Measurements from ENCODE around the gene MTERF2. TPM values are rescaled to one million over a fixed set of nuclear protein-coding genes. Genes with fewer than 3 reads are reported as not detected.

The MTERF2 gene
- total and polyA plus RNA-seq, 10 of the 15 experiments (the other 5 are each of a cell fraction or from before 2014, with no cell fraction given) = 2.1 to 9.8 (median 6.7) TPM

DNA sequence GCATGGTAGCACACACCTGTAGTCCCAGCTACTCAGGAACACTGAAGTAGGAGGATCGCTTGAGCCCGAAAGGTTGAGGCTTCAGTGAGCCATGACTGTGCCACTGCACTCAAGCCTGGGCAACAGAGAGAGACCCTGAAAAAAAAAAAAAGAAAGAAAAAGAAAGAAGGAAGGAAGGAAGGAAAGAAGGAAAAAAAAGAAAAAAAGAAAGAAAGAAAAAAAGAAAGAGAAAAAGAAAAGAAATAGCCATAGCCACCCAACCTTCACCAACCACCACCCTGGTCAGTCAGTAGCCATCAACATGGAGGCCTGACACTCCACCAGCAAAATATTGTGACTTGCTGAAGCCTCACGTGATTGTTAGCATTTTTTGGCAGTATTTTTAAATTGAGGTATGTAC, 52.7 kb downstream of the MTERF2 start (continued):
- TF ChIP-seq BACH1 (IDR thresholded peaks at IDR 0.05; ENCODE audit: borderline replicate concordance) (no peak), NRF1 (conservative IDR thresholded peaks at IDR 0.05; ENCODE audit: low read depth, low read length) (no peak), IRF4 (IDR thresholded peaks at IDR 0.05; ENCODE audit: low read depth, low read length) (no peak), NFYB (IDR thresholded peaks at IDR 0.05; ENCODE audit: insufficient read depth, low read depth, low read length) (no peak)

Other genes with a start within 250 kb of the MTERF2 start
- 6.1 and 8.0 TPM in 2 replicates for gene RIC8B, start 212.5 kb downstream of the MTERF2 start, total RNA-seq (2014; rRNA removed)
- gene RIC8B, start 212.5 kb downstream of the MTERF2 start, total RNA-seq (2014; rRNA removed; fragmentation: Illumina TruSeq; extraction: Trizol) = 7.3 and 9.0 TPM in 2 replicates
- 9.6 and 10.4 TPM in 2 replicates for gene RIC8B, start 212.5 kb downstream of the MTERF2 start, total RNA-seq (2021)
- 10.8 and 13.7 TPM in 2 replicates for gene RIC8B, start 212.5 kb downstream of the MTERF2 start, polyA plus RNA-seq (2011; rRNA removed)
- 7.0 and 8.6 TPM in 2 replicates for gene RIC8B, start 212.5 kb downstream of the MTERF2 start, polyA plus RNA-seq (2014; fragmentation: Illumina TruSeq; extraction: Trizol)
- gene RIC8B, start 212.5 kb downstream of the MTERF2 start, polyA plus RNA-seq (2014; fragmentation: Nextera tagmentation; extraction: Ambion mirVana) = 1 to 10 TPM; 2.3 to 2.4 TPM
- 3.9 and 6.2 TPM in 2 replicates for gene RIC8B, start 212.5 kb downstream of the MTERF2 start, polyA plus RNA-seq (2014; rRNA removed)
- gene RIC8B, start 212.5 kb downstream of the MTERF2 start, polyA plus RNA-seq (2016; fragmentation: Nextera tagmentation; extraction: Ambion mirVana) = 1 to 10 TPM; 5.9 to 6.3 TPM
- gene TMEM263, start 31.2 kb downstream of the MTERF2 start, total RNA-seq (2014; rRNA removed) = 19.5 and 20.7 TPM in 2 replicates
- 30.8 and 31.2 TPM in 2 replicates for gene TMEM263, start 31.2 kb downstream of the MTERF2 start, total RNA-seq (2014; rRNA removed; fragmentation: Illumina TruSeq; extraction: Trizol)
- 30.9 and 31.3 TPM in 2 replicates for gene TMEM263, start 31.2 kb downstream of the MTERF2 start, total RNA-seq (2021)
- gene TMEM263, start 31.2 kb downstream of the MTERF2 start, polyA plus RNA-seq (2011; rRNA removed) = 30.9 and 51.7 TPM in 2 replicates
- 24.4 and 32.6 TPM in 2 replicates for gene TMEM263, start 31.2 kb downstream of the MTERF2 start, polyA plus RNA-seq (2014; fragmentation: Illumina TruSeq; extraction: Trizol)
- gene TMEM263, start 31.2 kb downstream of the MTERF2 start, polyA plus RNA-seq (2014; fragmentation: Nextera tagmentation; extraction: Ambion mirVana) = 10 to 100 TPM; 17.2 to 21.9 TPM
- gene TMEM263, start 31.2 kb downstream of the MTERF2 start, polyA plus RNA-seq (2014; rRNA removed) = 13.3 and 15.4 TPM in 2 replicates
- 10 to 100 TPM; 40.9 to 41.3 TPM for gene TMEM263, start 31.2 kb downstream of the MTERF2 start, polyA plus RNA-seq (2016; fragmentation: Nextera tagmentation; extraction: Ambion mirVana)
- 3.8 and 5.1 TPM in 2 replicates for gene CRY1, start 106.4 kb upstream of the MTERF2 start, total RNA-seq (2014; rRNA removed)
- gene CRY1, start 106.4 kb upstream of the MTERF2 start, total RNA-seq (2014; rRNA removed; fragmentation: Illumina TruSeq; extraction: Trizol) = 5.1 TPM in 2 replicates
- gene CRY1, start 106.4 kb upstream of the MTERF2 start, total RNA-seq (2021) = 5.8 and 6.1 TPM in 2 replicates
- gene CRY1, start 106.4 kb upstream of the MTERF2 start, polyA plus RNA-seq (2011; rRNA removed) = 7.3 and 8.4 TPM in 2 replicates
- 5.5 and 8.1 TPM in 2 replicates for gene CRY1, start 106.4 kb upstream of the MTERF2 start, polyA plus RNA-seq (2014; fragmentation: Illumina TruSeq; extraction: Trizol)
- 1 to 10 TPM; 1.6 to 2.7 TPM for gene CRY1, start 106.4 kb upstream of the MTERF2 start, polyA plus RNA-seq (2014; fragmentation: Nextera tagmentation; extraction: Ambion mirVana)
- gene CRY1, start 106.4 kb upstream of the MTERF2 start, polyA plus RNA-seq (2014; rRNA removed) = 5.2 and 5.8 TPM in 2 replicates
- 10 to 100 TPM in 1 of 2 experiments, 1 to 10 TPM in 1; 8.7 to 10.9 TPM for gene CRY1, start 106.4 kb upstream of the MTERF2 start, polyA plus RNA-seq (2016; fragmentation: Nextera tagmentation; extraction: Ambion mirVana)

Data from GM12878 (cell line).